Adrenal gland (tissue), 5 donors: ENCODE results near the gene CBX5.

Source experiments
- CTCF ChIP-seq, 6 experiments: fragments of 450-650 bp in 4 of 6; fragments of 200-600 bp in 2 of 6; sonication (generic) in 1 of 6; IDR thresholded peaks; 1 replicate in 5 of 6; 2 replicates in 1 of 6; pipeline versions ENCODE4 v1.5.1 to v1.8.0; 2016 to 2021; ENCODE audit warnings: antibody characterized with exemption in 6 of 6, mild to moderate bottlenecking in 2 of 6, moderate library complexity in 1 of 6
- POLR2A ChIP-seq, 2 donors: fragments of 450-650 bp; IDR thresholded peaks; one replicate each; pipeline ENCODE4 v1.6.1; 2017; ENCODE audit warnings: antibody characterized with exemption in 2 of 2, mild to moderate bottlenecking in 2 of 2, moderate library complexity in 1 of 2
- donor health status: DM: no; HTN: no; CAD: no.

- TF ChIP-seq CTCF (IDR thresholded peaks at IDR 0.05) (no peak), POLR2A (IDR thresholded peaks at IDR 0.05) (no peak)
Measured at GRCh38 chr12:54187075-54187474, 92.8 kb downstream of the CBX5 start.
